Colon (tissue), 2 donors: Measurements from ENCODE around the gene PCF11.
"Not testable (repeated sequence)": the region's sequence is repeated elsewhere in the genome, so short reads cannot be mapped to it uniquely, and the experiment has no call there.

Experiments
- FAIRE-seq: peaks from 2 replicates; lab custom pipeline; 2012; peaks lifted over from hg19 to GRCh38; lab: Jason Lieb, UNC
- donor health status: control.
- donor health status: control.

The PCF11 gene

GRCh38 chr11:83156996-83157593, at the start of gene PCF11:
Gene PCF11 (plus strand): TSS chr11:83157131. CDS start chr11:83157440, 309 bp downstream.
- FAIRE-seq, result no peak

GRCh38 chr11:83112886-83113285, 44.0 kb upstream of the PCF11 start:
- FAIRE-seq, result no peak

- FAIRE-seq, result no peak
Observed at GRCh38 chr11:83115026-83115425, 41.9 kb upstream of the PCF11 start.

- FAIRE-seq, result no peak
Observed at GRCh38 chr11:83115551-83115950, 41.4 kb upstream of the PCF11 start.

- no peak for FAIRE-seq
Observed at GRCh38 chr11:83116015-83116641, 40.8 kb upstream of the PCF11 start.

- FAIRE-seq, result no peak
Observed at GRCh38 chr11:83118814-83119213, 38.1 kb upstream of the PCF11 start.

- no peak for FAIRE-seq
Observed at GRCh38 chr11:83119216-83119615, 37.7 kb upstream of the PCF11 start.

GRCh38 chr11:83120327-83120726, 36.6 kb upstream of the PCF11 start:
- no peak for FAIRE-seq

GRCh38 chr11:83122050-83122449, 34.9 kb upstream of the PCF11 start:
- FAIRE-seq, result no peak

- no peak for FAIRE-seq
Observed at GRCh38 chr11:83122766-83123165, 34.2 kb upstream of the PCF11 start.

- FAIRE-seq, result no peak
Observed at GRCh38 chr11:83124636-83125424, 32.1 kb upstream of the PCF11 start.

- FAIRE-seq, result no peak
Observed at GRCh38 chr11:83125577-83125976, 31.4 kb upstream of the PCF11 start.

- no peak for FAIRE-seq
Observed at GRCh38 chr11:83127310-83127637, 29.7 kb upstream of the PCF11 start.

GRCh38 chr11:83132191-83132590, 24.7 kb upstream of the PCF11 start:
- FAIRE-seq, result no peak

GRCh38 chr11:83133266-83133665, 23.7 kb upstream of the PCF11 start:
- FAIRE-seq, result not testable (repeated sequence)

- FAIRE-seq, result no peak
Observed at GRCh38 chr11:83139310-83139709, 17.6 kb upstream of the PCF11 start.

GRCh38 chr11:83140691-83141455, 16.1 kb upstream of the PCF11 start:
- FAIRE-seq, result no peak

GRCh38 chr11:83147895-83148294, 9.0 kb upstream of the PCF11 start:
- no peak for FAIRE-seq

GRCh38 chr11:83150450-83150849, 6.5 kb upstream of the PCF11 start:
- no peak for FAIRE-seq

GRCh38 chr11:83151274-83151977, 5.5 kb upstream of the PCF11 start:
- no peak for FAIRE-seq

GRCh38 chr11:83152264-83152663, 4.7 kb upstream of the PCF11 start:
- FAIRE-seq, result no peak

GRCh38 chr11:83153764-83154163, 3.2 kb upstream of the PCF11 start:
- no peak for FAIRE-seq
